Large intestine (tissue), 1 donor: ENCODE data around the gene CXCR5. TPM values are rescaled to one million over a fixed set of nuclear protein-coding genes. Genes with fewer than 3 reads are reported as not detected.

Experiments used
- polyA plus RNA-seq: library from polyadenylated mRNA; unstranded; fragments of 120-200 nt; gene quantifications from one replicate; pipeline ENCODE4 v1.2.1, GENCODE V29; 2013

CXCR5 gene
- polyA plus RNA-seq, 1 donor: 0.07 TPM

Other genes with a start within 250 kb of the CXCR5 start
- 74.4 TPM for gene TREH, start 204.2 kb upstream of the CXCR5 start, polyA plus RNA-seq
- 71.9 TPM for gene DDX6, start 92.7 kb upstream of the CXCR5 start, polyA plus RNA-seq
- gene BCL9L, start 42.0 kb downstream of the CXCR5 start, polyA plus RNA-seq: 28.4 TPM
- 0.10 TPM for gene UPK2, start 72.4 kb downstream of the CXCR5 start, polyA plus RNA-seq
- gene FOXR1, start 87.9 kb downstream of the CXCR5 start, polyA plus RNA-seq: 0.04 TPM
- 35.0 TPM for gene CENATAC, start 114.2 kb downstream of the CXCR5 start, polyA plus RNA-seq
- 1,295 TPM for gene RPS25, start 134.5 kb downstream of the CXCR5 start, polyA plus RNA-seq
- 87.9 TPM for gene TRAPPC4, start 134.9 kb downstream of the CXCR5 start, polyA plus RNA-seq
- 192 TPM for gene SLC37A4, start 147.0 kb downstream of the CXCR5 start, polyA plus RNA-seq
- 83.1 TPM for gene HYOU1, start 173.3 kb downstream of the CXCR5 start, polyA plus RNA-seq
- 50.4 TPM for gene VPS11, start 183.9 kb downstream of the CXCR5 start, polyA plus RNA-seq
- 25.3 TPM for gene HMBS, start 201.0 kb downstream of the CXCR5 start, polyA plus RNA-seq
- 51.1 TPM for gene DPAGT1, start 218.0 kb downstream of the CXCR5 start, polyA plus RNA-seq
- 18.1 TPM for gene C2CD2L, start 223.5 kb downstream of the CXCR5 start, polyA plus RNA-seq
- 40.2 TPM for gene HINFP, start 237.7 kb downstream of the CXCR5 start, polyA plus RNA-seq